ENCODE results near the gene FAM228B. TPM values are rescaled to one million over a fixed set of nuclear protein-coding genes. Genes with fewer than 3 reads are reported as not detected.
A peak's percentile ranks its signal among the peaks of the same experiment; 100 is the strongest.

Gene FAM228B
- total RNA-seq, 2 donors from 2014 or later: 13.7 to 14.4 TPM

GRCh38 chr2:24207359-24207758 is 84.1 kb downstream of the FAM228B start:
- peaks cover 19% of the 10 kb centered on the region for H3K36me3 Mint-ChIP-seq
- no peaks in the 10 kb centered on the region for H3K27me3 Mint-ChIP-seq
- no peaks in the 10 kb centered on the region for H3K9me3 Mint-ChIP-seq
- H3K4me1 Mint-ChIP-seq (ENCODE audit: low read depth in 2 of 2): no peaks in the 10 kb centered on the region
- H3K27ac Mint-ChIP-seq: no peak overlapping the region
- ATAC-seq: no peak
- no peak for DNase-seq (ENCODE audit: low spot score)
- no peak overlapping the region for H3K4me3 Mint-ChIP-seq

DNA sequence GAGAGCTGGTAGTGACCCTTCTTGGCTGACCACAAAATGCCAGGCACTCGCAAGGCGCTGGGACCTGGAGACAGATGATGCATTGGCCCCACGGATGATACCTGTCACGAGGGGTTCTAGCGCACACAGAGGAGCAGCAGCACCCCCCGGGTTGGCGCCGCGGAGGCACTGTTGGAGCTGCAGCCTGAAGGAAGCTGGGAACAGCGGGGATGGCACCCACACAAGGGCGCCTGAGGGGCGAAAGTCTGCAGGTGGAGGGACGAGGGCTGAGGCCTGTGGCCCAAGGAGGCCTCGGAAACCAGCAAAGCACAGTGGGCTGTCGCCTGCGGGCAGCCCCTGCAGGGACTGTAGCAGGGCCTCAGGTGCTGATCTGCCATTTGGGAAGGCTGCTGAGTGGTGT is 85.2 kb downstream of the FAM228B start:
- H3K27ac Mint-ChIP-seq: no peak overlapping the region
- no peak overlapping the region for H3K4me3 Mint-ChIP-seq
- no peaks in the 10 kb centered on the region for H3K4me1 Mint-ChIP-seq (ENCODE audit: low read depth in 2 of 2)
- H3K36me3 Mint-ChIP-seq: peaks cover 25% of the 10 kb centered on the region
- DNase-seq (ENCODE audit: low spot score) (no peak), ATAC-seq (no peak)
- no peaks in the 10 kb centered on the region for H3K27me3 Mint-ChIP-seq
- H3K9me3 Mint-ChIP-seq: no peaks in the 10 kb centered on the region

GRCh38 chr2:24209389-24210105 is 86.3 kb downstream of the FAM228B start:
- H3K9me3 Mint-ChIP-seq: no peaks in the 10 kb centered on the region
- no peak overlapping the region for H3K27ac Mint-ChIP-seq
- H3K36me3 Mint-ChIP-seq: peaks cover 27% of the 10 kb centered on the region
- H3K4me1 Mint-ChIP-seq (ENCODE audit: low read depth in 2 of 2): peaks cover 0 to 1% of the 10 kb centered on the region in 2 donors
- DNase-seq (ENCODE audit: low spot score): no peak
- H3K27me3 Mint-ChIP-seq: no peaks in the 10 kb centered on the region
- no peak for ATAC-seq
- H3K4me3 Mint-ChIP-seq: no peak overlapping the region

DNA sequence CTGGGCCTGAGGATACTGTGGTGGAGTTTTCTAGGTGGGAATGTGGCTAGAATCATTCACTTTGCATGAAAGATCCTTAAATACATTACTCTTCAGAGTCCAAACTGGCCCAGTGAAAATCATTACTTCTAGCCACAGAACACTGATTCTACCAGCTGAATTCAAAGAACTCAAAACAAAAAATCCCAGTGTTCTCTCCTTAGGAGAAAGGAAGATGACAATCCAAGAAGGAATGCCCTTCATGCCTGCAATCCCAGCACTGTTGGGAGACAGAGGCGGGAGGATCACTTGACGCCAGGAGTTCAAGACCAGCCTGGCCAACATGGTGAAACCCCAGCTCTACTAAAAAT is 86.8 kb downstream of the FAM228B start:
- no peak for DNase-seq (ENCODE audit: low spot score)
- H3K27ac Mint-ChIP-seq: no peak overlapping the region
- H3K27me3 Mint-ChIP-seq: no peaks in the 10 kb centered on the region
- H3K4me1 Mint-ChIP-seq (ENCODE audit: low read depth in 2 of 2): peaks cover 0 to 7% of the 10 kb centered on the region in 2 donors
- H3K36me3 Mint-ChIP-seq: peaks cover 27% of the 10 kb centered on the region
- no peak for ATAC-seq
- no peaks in the 10 kb centered on the region for H3K9me3 Mint-ChIP-seq
- H3K4me3 Mint-ChIP-seq: no peak overlapping the region

- ATAC-seq: no peak
- H3K27me3 Mint-ChIP-seq: no peaks in the 10 kb centered on the region
- no peak overlapping the region for H3K4me3 Mint-ChIP-seq
- no peaks in the 10 kb centered on the region for H3K9me3 Mint-ChIP-seq
- H3K27ac Mint-ChIP-seq: no peak overlapping the region
- no peak for DNase-seq (ENCODE audit: low spot score)
- H3K4me1 Mint-ChIP-seq (ENCODE audit: low read depth in 2 of 2): peaks cover 0 to 8% of the 10 kb centered on the region in 2 donors
- peaks cover 26% of the 10 kb centered on the region for H3K36me3 Mint-ChIP-seq
Measured at GRCh38 chr2:24210723-24211122, 87.5 kb downstream of the FAM228B start.

- no peaks in the 10 kb centered on the region for H3K9me3 Mint-ChIP-seq
- no peaks in the 10 kb centered on the region for H3K27me3 Mint-ChIP-seq
- H3K4me3 Mint-ChIP-seq: no peak overlapping the region
- H3K36me3 Mint-ChIP-seq: peaks cover 22% of the 10 kb centered on the region
- DNase-seq (ENCODE audit: low spot score) (no peak), ATAC-seq (no peak)
- H3K27ac Mint-ChIP-seq: no peak overlapping the region
- peaks cover 0 to 8% of the 10 kb centered on the region in 2 donors for H3K4me1 Mint-ChIP-seq (ENCODE audit: low read depth in 2 of 2)
Measured at GRCh38 chr2:24211408-24211807, 88.1 kb downstream of the FAM228B start.

GRCh38 chr2:24214880-24215279 is 91.6 kb downstream of the FAM228B start:
- Mint-ChIP-seq H3K27ac (no peak overlapping the region), H3K4me3 (no peak overlapping the region)

More at GRCh38 chr2:24214880-24215279, 91.6 kb downstream of the FAM228B start:
- ATAC-seq: peak in 1 of 2 donors; percentile 75
- no peaks in the 10 kb centered on the region for H3K27me3 Mint-ChIP-seq
- H3K4me1 Mint-ChIP-seq (ENCODE audit: low read depth in 2 of 2): peaks cover 0 to 8% of the 10 kb centered on the region in 2 donors
- no peaks in the 10 kb centered on the region for H3K9me3 Mint-ChIP-seq
- peaks cover 13% of the 10 kb centered on the region for H3K36me3 Mint-ChIP-seq
- DNase-seq (ENCODE audit: low spot score): no peak

Other genes with a start within 250 kb of the FAM228B start
- gene ATAD2B, start 196.3 kb upstream of the FAM228B start, total RNA-seq: 10 to 100 TPM; 36.2 to 44.5 TPM
- 10 to 100 TPM; 11.2 to 14.1 TPM for gene UBXN2A, start 183.0 kb upstream of the FAM228B start, total RNA-seq
- gene MFSD2B, start 113.4 kb upstream of the FAM228B start, total RNA-seq: under 1 TPM; 0.21 to 0.75 TPM
- gene WDCP, start 76.1 kb upstream of the FAM228B start, total RNA-seq: 10 to 100 TPM; 20.8 to 26.3 TPM
- 1 to 10 TPM; 1.6 to 2.4 TPM for gene FKBP1B, start 73.7 kb upstream of the FAM228B start, total RNA-seq
- 10 to 100 TPM; 83.1 to 85.8 TPM for gene SF3B6, start 47.1 kb upstream of the FAM228B start, total RNA-seq
- gene TP53I3, start 38.6 kb upstream of the FAM228B start, total RNA-seq: 1 to 10 TPM; 4.1 to 5.8 TPM
- 1 to 10 TPM in 1 of 2 donors, not detected in 1; 1.2 TPM for gene PFN4, start 135 bp upstream of the FAM228B start, total RNA-seq
- gene FAM228A, start 51.6 kb downstream of the FAM228B start, total RNA-seq: under 1 TPM in 1 of 2 donors, not detected in 1; 0.21 TPM
- 10 to 100 TPM; 71.5 to 80.7 TPM for gene ITSN2, start 237.1 kb downstream of the FAM228B start, total RNA-seq